ENCODE results near the gene CACNA1B.

GRCh38 chr9:138073808-138074207 is 196.2 kb downstream of the CACNA1B start:
- TF ChIP-seq, protein P1, sequence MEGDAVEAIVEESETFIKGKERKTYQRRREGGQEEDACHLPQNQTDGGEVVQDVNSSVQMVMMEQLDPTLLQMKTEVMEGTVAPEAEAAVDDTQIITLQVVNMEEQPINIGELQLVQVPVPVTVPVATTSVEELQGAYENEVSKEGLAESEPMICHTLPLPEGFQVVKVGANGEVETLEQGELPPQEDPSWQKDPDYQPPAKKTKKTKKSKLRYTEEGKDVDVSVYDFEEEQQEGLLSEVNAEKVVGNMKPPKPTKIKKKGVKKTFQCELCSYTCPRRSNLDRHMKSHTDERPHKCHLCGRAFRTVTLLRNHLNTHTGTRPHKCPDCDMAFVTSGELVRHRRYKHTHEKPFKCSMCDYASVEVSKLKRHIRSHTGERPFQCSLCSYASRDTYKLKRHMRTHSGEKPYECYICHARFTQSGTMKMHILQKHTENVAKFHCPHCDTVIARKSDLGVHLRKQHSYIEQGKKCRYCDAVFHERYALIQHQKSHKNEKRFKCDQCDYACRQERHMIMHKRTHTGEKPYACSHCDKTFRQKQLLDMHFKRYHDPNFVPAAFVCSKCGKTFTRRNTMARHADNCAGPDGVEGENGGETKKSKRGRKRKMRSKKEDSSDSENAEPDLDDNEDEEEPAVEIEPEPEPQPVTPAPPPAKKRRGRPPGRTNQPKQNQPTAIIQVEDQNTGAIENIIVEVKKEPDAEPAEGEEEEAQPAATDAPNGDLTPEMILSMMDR (IDR thresholded peaks at IDR 0.05) = no peak
- no peak for TF ChIP-seq POLR2A (IDR thresholded peaks at IDR 0.05)

Data from testis (tissue), 2 donors.